ENCODE measurements around the gene SLC25A42. TPM values are rescaled to one million over a fixed set of nuclear protein-coding genes. Genes with fewer than 3 reads are reported as not detected.
"Not testable (repeated sequence)": the region's sequence is repeated elsewhere in the genome, so short reads cannot be mapped to it uniquely, and the experiment has no call there.

SLC25A42 gene
- total and polyA plus RNA-seq, 2 of the 13 experiments (the other 11 are each of a cell fraction or from before 2014, with no cell fraction given), result 12.8 to 18.3 TPM

GRCh38 chr19:19134687-19135158, 70.9 kb downstream of the SLC25A42 start:
- no peak for FAIRE-seq
- Histone ChIP-seq H3K9ac (ENCODE audit: insufficient read depth, low read depth, low read length) (no peak overlapping the region), H3K27me3 (ENCODE audit: control insufficient read depth in 1 of 2, insufficient read depth in 2 of 2, low read length in 2 of 2) (no peaks in the 10 kb centered on the region), H3K4me3 (replicated peaks in 1 of 3; ENCODE audit: insufficient read depth in 1 of 3, low read depth in 2 of 3, low read length in 3 of 3) (no peak overlapping the region), H3K4me1 (ENCODE audit: insufficient read depth, low read length) (peaks cover 14% of the 10 kb centered on the region), H3K36me3 (replicated peaks in 1 of 2; ENCODE audit: control insufficient read depth in 1 of 2, insufficient read depth in 2 of 2, low read length in 2 of 2) (0 out of 5 replicates have a peak, but pooled peaks cover 2 to 4% of the 10 kb centered on the region in 2 experiments), H3K4me2 (ENCODE audit: low read depth, low read length) (no peak overlapping the region), H4K20me1 (ENCODE audit: insufficient read depth, low read length) (no peaks in the 10 kb centered on the region), H3K79me2 (ENCODE audit: insufficient read depth, low read length) (peaks cover 5% of the 10 kb centered on the region), H2AFZ (ENCODE audit: low read length) (no peak overlapping the region), H3K27ac (ENCODE audit: extremely low read length, insufficient read depth, low read length) (no peak overlapping the region), H3K9me3 (ENCODE audit: low read length) (peaks cover 13% of the 10 kb centered on the region)
- ChIA-PET POLR2A (no interaction called here), CTCF (ENCODE audit: low intra/inter-chr PET ratio, low total read pairs) (no interaction called here)
- no peak for DNase-seq (ENCODE audit: low spot score)
- in situ Hi-C loops (cut with HindIII; ENCODE audit: extremely low pct_ligation_motif_present, low pct_unique_long_range_greater_than_20kb), result loop anchor here (5.0 kb wide), 1 partner anchor 82 kb away; no protein-coding TSS in a partner anchor
- ATAC-seq, result no peak
- TF ChIP-seq ZBTB33 (CRISPR knock-in tag; IDR thresholded peaks at IDR 0.05) (peak; percentile 53), ZNF484 (CRISPR knock-in tag; IDR thresholded peaks at IDR 0.05; ENCODE audit: borderline replicate concordance, low read depth) (no peak), AGO2 (optimal IDR thresholded peaks at IDR 0.05; ENCODE audit: low read depth, low read length) (peak; percentile 28)
- WGBS (ENCODE audit: low lambda C conversion rate), result 96% methylated on average over 17 of the region's 21 CpGs
- intact Hi-C loops (cut with micrococcal nuclease; ENCODE audit: unreplicated experiment), result loop anchor here (5.0 kb wide), 2 partner anchors 37 to 38 kb away; partner anchors contain the start of gene MEF2B
- no TSS peak for BruUV-seq (replicated peaks)

GRCh38 chr19:19135713-19136112, 71.9 kb downstream of the SLC25A42 start:
- H3K4me2 ChIP-seq (ENCODE audit: low read depth, low read length); POLR2A ChIA-PET; H4K20me1 ChIP-seq (ENCODE audit: insufficient read depth, low read length); H3K79me2 ChIP-seq (ENCODE audit: insufficient read depth, low read length); FAIRE-seq; H3K36me3 ChIP-seq (replicated peaks in 1 of 2; ENCODE audit: control insufficient read depth in 1 of 2, insufficient read depth in 2 of 2, low read length in 2 of 2); H3K4me3 ChIP-seq (replicated peaks in 1 of 3; ENCODE audit: insufficient read depth in 1 of 3, low read depth in 2 of 3, low read length in 3 of 3); BruUV-seq (replicated peaks); ATAC-seq; H2AFZ ChIP-seq (ENCODE audit: low read length); DNase-seq (ENCODE audit: low spot score); H3K27ac ChIP-seq (ENCODE audit: extremely low read length, insufficient read depth, low read length); CTCF ChIA-PET (ENCODE audit: low intra/inter-chr PET ratio, low total read pairs); H3K27me3 ChIP-seq (ENCODE audit: control insufficient read depth in 1 of 2, insufficient read depth in 2 of 2, low read length in 2 of 2); H3K9ac ChIP-seq (ENCODE audit: insufficient read depth, low read depth, low read length): not testable (repeated sequence)
- intact Hi-C loops (cut with micrococcal nuclease; ENCODE audit: unreplicated experiment), result loop anchor here (5.0 kb wide), 2 partner anchors 37 to 38 kb away; partner anchors contain the start of gene MEF2B
- H3K4me1 ChIP-seq (ENCODE audit: insufficient read depth, low read length), result peaks cover 14% of the 10 kb centered on the region
- 96% methylated on average over 6 of the region's 6 CpGs for WGBS (ENCODE audit: low lambda C conversion rate)
- peaks cover 13% of the 10 kb centered on the region for H3K9me3 ChIP-seq (ENCODE audit: low read length)
- peak; percentile 61; the same call in 1 of the 2 replicates for TF ChIP-seq ZNF121 (CRISPR knock-in tag; IDR thresholded peaks at IDR 0.05)
- in situ Hi-C loops (cut with HindIII; ENCODE audit: extremely low pct_ligation_motif_present, low pct_unique_long_range_greater_than_20kb), result loop anchor here (5.0 kb wide), 1 partner anchor 83 kb away; no protein-coding TSS in a partner anchor

Data from HepG2 (cell line).